NB4 (cell line): ENCODE measurements around the gene CFL1.
A peak's percentile ranks its signal among the peaks of the same experiment; 100 is the strongest.

Experiments
- DNase-seq: peaks from one replicate; pipeline ENCODE4 v3.0.0; 2010; ENCODE audit warnings: low read depth
- H3K4me3 ChIP-seq: one replicate; pipeline ENCODE4 v1.5.1; 2011; ENCODE audit warnings: mild to moderate bottlenecking, low read depth, low read length, moderate library complexity
- MYC ChIP-seq: IDR thresholded peaks from 2 replicates; pipeline ENCODE4 v1.6.1; 2011; ENCODE audit warnings: low read depth, low read length
- POLR2A ChIP-seq: IDR thresholded peaks from 2 replicates; pipeline ENCODE4 v1.6.1; 2011; ENCODE audit warnings: mild to moderate bottlenecking; ENCODE audit not compliant: insufficient read length; ENCODE audit errors: extremely low read depth
- TF ChIP-seq, protein P1 (sequence below): IDR thresholded peaks from one replicate; pipeline ENCODE4 v1.5.1; 2012; ENCODE audit warnings: low read depth, low read length
- TF ChIP-seq, protein P2 (sequence below): IDR thresholded peaks from 2 replicates; pipeline ENCODE4 v1.6.1; 2011; ENCODE audit warnings: low read depth, low read length

CFL1 gene

DNA sequence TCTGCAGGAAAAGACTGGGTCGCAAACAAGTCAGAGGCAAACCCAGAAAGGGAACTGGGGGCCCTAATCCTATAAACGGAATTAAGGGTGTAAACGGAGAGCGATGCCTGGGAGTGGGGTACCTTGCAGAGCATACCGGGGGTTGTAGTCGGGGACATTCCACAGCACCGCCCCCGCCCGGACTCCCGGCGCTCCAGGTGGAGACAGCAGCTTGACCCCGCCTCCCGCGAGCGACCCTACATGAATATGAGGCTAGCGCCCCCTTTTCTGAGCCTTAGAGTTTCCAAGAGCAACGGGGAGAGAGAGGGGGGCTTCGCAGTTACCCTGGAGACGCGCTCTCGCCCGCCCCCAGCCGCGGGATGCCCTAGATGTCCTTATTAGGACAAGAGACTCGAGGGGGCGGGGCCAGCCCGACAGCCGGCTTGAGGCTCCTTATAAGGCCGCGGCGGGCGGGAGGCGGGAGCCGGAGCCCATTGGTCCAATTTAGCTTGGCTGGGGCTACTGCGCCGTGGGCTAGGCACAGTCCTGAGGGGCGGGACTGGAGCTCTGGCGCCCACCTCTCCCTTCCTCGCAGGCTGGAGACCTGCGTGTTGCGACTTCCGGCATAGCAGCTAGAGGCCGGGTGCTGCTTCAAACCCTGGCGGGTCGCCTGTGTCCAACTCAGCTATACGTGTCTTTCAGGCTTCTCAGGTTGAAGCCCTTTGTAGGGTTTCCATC, 1.3 kb upstream of the CFL1 start:
- peak overlapping the region; percentile 86 for H3K4me3 ChIP-seq
- DNase-seq = peak; percentile 100
- TF ChIP-seq POLR2A (peak; percentile 98), MYC (peak; percentile 87)
- TF ChIP-seq, protein P1, sequence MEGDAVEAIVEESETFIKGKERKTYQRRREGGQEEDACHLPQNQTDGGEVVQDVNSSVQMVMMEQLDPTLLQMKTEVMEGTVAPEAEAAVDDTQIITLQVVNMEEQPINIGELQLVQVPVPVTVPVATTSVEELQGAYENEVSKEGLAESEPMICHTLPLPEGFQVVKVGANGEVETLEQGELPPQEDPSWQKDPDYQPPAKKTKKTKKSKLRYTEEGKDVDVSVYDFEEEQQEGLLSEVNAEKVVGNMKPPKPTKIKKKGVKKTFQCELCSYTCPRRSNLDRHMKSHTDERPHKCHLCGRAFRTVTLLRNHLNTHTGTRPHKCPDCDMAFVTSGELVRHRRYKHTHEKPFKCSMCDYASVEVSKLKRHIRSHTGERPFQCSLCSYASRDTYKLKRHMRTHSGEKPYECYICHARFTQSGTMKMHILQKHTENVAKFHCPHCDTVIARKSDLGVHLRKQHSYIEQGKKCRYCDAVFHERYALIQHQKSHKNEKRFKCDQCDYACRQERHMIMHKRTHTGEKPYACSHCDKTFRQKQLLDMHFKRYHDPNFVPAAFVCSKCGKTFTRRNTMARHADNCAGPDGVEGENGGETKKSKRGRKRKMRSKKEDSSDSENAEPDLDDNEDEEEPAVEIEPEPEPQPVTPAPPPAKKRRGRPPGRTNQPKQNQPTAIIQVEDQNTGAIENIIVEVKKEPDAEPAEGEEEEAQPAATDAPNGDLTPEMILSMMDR = no peak
- TF ChIP-seq, protein P2, sequence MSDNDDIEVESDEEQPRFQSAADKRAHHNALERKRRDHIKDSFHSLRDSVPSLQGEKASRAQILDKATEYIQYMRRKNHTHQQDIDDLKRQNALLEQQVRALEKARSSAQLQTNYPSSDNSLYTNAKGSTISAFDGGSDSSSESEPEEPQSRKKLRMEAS = peak; percentile 73

DNA sequence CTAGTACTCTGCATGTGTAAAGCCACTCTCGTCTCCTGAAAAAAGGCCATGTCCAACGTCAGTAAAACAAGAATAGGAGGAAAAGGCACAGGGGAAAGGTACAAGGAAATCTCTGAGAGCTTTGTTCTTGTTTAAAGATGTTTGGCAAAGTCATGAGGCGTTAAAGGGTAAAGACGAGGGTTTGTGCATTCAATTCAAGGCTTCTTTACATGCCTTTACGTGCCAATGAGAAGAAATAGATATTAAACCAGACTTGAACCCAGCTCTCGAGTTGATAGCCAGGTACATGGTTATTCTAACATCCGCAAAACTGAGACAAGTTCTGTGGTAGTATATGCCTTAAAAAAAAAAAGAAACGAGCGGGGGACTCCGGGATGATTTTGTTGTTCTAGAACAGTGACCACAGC, 704 bp upstream of the CFL1 start:
- TF ChIP-seq, protein P2 = no peak
- DNase-seq = no peak

DNA sequence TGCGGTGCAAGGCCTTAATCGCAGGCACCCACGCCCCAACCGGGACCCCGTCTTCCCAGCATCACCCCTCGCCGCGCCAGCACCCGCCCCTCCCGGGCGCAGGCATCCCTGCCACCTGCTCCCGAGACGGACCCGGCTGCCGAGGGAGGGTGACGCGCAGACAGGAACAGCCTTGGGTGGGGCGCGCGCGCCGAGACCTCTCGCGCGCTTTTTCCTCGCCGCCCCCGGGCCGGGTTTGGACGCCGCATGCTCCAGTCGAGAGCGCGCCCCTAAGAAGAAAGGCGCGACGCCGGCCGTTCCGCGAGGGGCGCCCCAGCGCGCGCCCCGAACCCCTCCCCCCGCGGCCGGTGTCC, 504 bp downstream of the CFL1 start:
- TF ChIP-seq MYC (no peak), POLR2A (no peak)
- TF ChIP-seq, protein P1 = no peak
- TF ChIP-seq, protein P2 = no peak
- DNase-seq = no peak
- peak overlapping the region; percentile 96 for H3K4me3 ChIP-seq

More for the DNA sequence above, 704 bp upstream of the CFL1 start:
- H3K4me3 ChIP-seq = peak overlapping the region; percentile 76

DNA sequence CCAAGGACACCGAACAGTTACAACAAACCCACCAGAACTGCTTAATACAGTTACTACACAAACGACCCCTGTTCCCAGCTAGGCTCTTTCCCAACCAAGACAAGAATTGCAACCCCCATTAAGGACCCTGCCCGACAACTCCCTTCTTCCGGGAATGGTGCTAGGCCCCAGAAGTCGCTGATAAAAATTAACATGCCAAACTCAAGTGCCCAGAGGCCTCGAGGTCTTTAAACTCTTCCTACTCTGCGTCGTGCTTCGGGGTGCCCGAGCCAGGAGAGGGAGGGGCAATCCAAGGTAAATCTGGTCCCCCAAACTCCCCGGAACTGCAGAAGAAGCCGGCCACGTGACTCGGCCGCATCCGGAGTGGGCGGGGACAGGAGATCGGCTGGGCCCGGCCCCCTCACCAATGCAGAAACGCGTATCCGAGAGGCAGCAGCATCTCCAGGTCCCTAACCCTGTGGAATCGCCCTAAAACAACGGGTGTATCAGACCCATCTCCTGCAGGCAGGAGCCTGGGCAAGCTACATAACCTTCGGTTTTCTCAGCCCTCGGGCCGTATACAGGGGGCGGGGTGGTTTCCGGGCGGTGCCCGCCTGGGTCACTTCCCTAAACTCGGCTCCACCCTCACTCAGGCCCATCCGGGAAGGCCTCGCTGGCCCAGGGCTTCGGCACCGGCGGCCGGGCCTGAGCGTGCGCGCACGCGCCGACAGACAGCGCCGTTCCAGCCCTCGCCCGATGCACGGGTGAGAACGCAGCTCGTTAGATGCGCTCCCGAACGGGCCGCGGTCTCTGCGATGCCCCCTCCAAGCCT, 1.1 kb downstream of the CFL1 start:
- DNase-seq = peak; percentile 90
- TF ChIP-seq POLR2A = peak; percentile 65
- TF ChIP-seq, protein P2 = peak; percentile 92
- peak; percentile 6 for TF ChIP-seq MYC
- TF ChIP-seq, protein P1 = no peak
- H3K4me3 ChIP-seq = peak overlapping the region; percentile 96

DNA sequence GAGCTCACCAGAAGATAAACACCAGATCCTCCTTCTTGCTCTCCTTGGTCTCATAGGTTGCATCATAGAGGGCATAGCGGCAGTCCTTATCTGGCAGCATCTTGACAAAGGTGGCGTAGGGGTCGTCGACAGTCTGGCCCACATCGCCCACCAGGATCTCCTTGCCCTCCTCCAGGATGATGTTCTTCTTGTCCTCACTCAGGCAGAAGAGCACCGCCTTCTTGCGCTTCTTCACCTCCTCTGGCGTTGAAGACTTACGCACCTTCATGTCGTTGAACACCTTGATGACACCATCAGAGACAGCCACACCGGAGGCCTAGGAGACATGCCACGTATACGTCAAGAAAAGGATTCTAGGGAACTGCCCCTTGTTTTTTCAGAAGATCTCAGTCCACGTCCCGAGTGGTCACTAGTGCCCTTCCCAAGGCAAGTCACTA, 2.0 kb downstream of the CFL1 start:
- H3K4me3 ChIP-seq = peak overlapping the region; percentile 96
- DNase-seq = no peak
- TF ChIP-seq POLR2A (no peak), MYC (no peak)
- TF ChIP-seq, protein P1 = no peak
- TF ChIP-seq, protein P2 = no peak
